H9 (cell line): ENCODE data around the gene DUSP7. TPM values are rescaled to one million over a fixed set of nuclear protein-coding genes. Genes with fewer than 3 reads are reported as not detected.

ENCODE experiments used
- DNase-seq: peaks from one replicate; pipeline ENCODE4 v3.0.0-alpha.2; 2017
- H2AFZ ChIP-seq: one replicate; pipeline ENCODE4 v1.6.1; 2013; ENCODE audit warnings: mild to moderate bottlenecking, low read length, control low read depth, moderate library complexity
- H2AK5ac ChIP-seq: 2 replicates; pipeline ENCODE4 v1.6.1; 2013; ENCODE audit warnings: low read length, control low read depth, mixed read lengths; ENCODE audit not compliant: insufficient read length
- H2BK120ac ChIP-seq: one replicate; pipeline ENCODE4 v1.6.1; 2013; ENCODE audit warnings: low read depth, mild to moderate bottlenecking, low read length, control low read depth, inconsistent platforms; ENCODE audit not compliant: poor library complexity, severe bottlenecking
- H2BK12ac ChIP-seq: 2 replicates; pipeline ENCODE4 v1.6.1; 2013; ENCODE audit warnings: low read length, control low read depth, mixed read lengths, low read depth; ENCODE audit not compliant: insufficient read length
- H2BK15ac ChIP-seq: 2 replicates; pipeline ENCODE4 v1.6.1; 2013; ENCODE audit warnings: low read depth, low read length, control low read depth
- H2BK20ac ChIP-seq: one replicate; pipeline ENCODE4 v1.6.1; 2013; ENCODE audit warnings: low read depth, mild to moderate bottlenecking, low read length, control low read depth, inconsistent platforms; ENCODE audit not compliant: poor library complexity, severe bottlenecking
- H2BK5ac ChIP-seq: 2 replicates; pipeline ENCODE4 v1.6.1; 2013; ENCODE audit warnings: low read length, control low read depth, mixed read lengths; ENCODE audit not compliant: insufficient read length
- H3K14ac ChIP-seq: 2 replicates; pipeline ENCODE4 v1.6.1; 2013; ENCODE audit warnings: low read length, control low read depth; ENCODE audit not compliant: insufficient read depth
- H3K18ac ChIP-seq: 2 replicates; pipeline ENCODE4 v1.6.1; 2013; ENCODE audit warnings: low read depth, mild to moderate bottlenecking, mixed read lengths, low read length, control low read depth; ENCODE audit not compliant: insufficient read length
- H3K23ac ChIP-seq: 2 replicates; pipeline ENCODE4 v1.6.1; 2013; ENCODE audit warnings: low read length, control low read depth, mixed read lengths, low read depth; ENCODE audit not compliant: insufficient read length
- H3K23me2 ChIP-seq: 2 replicates; pipeline ENCODE4 v1.6.1; 2013; ENCODE audit warnings: low read depth, mild to moderate bottlenecking, mixed read lengths, low read length, control low read depth; ENCODE audit not compliant: insufficient read length, poor library complexity, severe bottlenecking
- H3K27ac ChIP-seq: 2 replicates; pipeline ENCODE4 v1.5.1; 2013; ENCODE audit warnings: low read length, control low read depth, mixed read lengths, low read depth; ENCODE audit not compliant: insufficient read length
- H3K27me3 ChIP-seq: 2 replicates; pipeline ENCODE4 v1.6.1; 2013; ENCODE audit warnings: low read length, control low read depth, inconsistent platforms; ENCODE audit not compliant: insufficient read depth
- H3K4ac ChIP-seq: 2 replicates; pipeline ENCODE4 v1.6.1; 2013; ENCODE audit warnings: low read depth, mild to moderate bottlenecking, control low read depth, inconsistent platforms, low read length, moderate library complexity
- H3K4me1 ChIP-seq: 2 replicates; pipeline ENCODE4 v1.6.1; 2013; ENCODE audit warnings: low read length, control low read depth, inconsistent platforms; ENCODE audit not compliant: insufficient read depth
- H3K4me2 ChIP-seq: 2 replicates; pipeline ENCODE4 v1.6.1; 2013; ENCODE audit warnings: low read length, control low read depth, mixed read lengths; ENCODE audit not compliant: insufficient read length, insufficient read depth
- H3K56ac ChIP-seq: 2 replicates; pipeline ENCODE4 v1.6.1; 2013; ENCODE audit warnings: low read depth, mild to moderate bottlenecking, mixed read lengths, low read length, control low read depth; ENCODE audit not compliant: insufficient read length
- H3K79me1 ChIP-seq: 2 replicates; pipeline ENCODE4 v1.6.1; 2013; ENCODE audit warnings: low read depth, mild to moderate bottlenecking, moderate library complexity, low read length, control low read depth, inconsistent platforms; ENCODE audit not compliant: insufficient read depth, poor library complexity, severe bottlenecking
- H3K79me2 ChIP-seq: 2 replicates; pipeline ENCODE4 v1.6.1; 2013; ENCODE audit warnings: low read length, control low read depth, inconsistent platforms; ENCODE audit not compliant: insufficient read depth
- H3K9ac ChIP-seq: 2 replicates; pipeline ENCODE4 v1.6.1; 2013; ENCODE audit warnings: low read length, control low read depth, mixed read lengths; ENCODE audit not compliant: insufficient read length; ENCODE audit errors: extremely low read depth
- H3K9me3 ChIP-seq: one replicate; pipeline ENCODE4 v1.6.1; 2013; ENCODE audit warnings: low read depth, low read length, inconsistent platforms; ENCODE audit not compliant: control insufficient read depth
- H3T11ph ChIP-seq: one replicate; pipeline ENCODE4 v1.6.1; 2013; ENCODE audit warnings: mild to moderate bottlenecking, low read length, control low read depth, inconsistent platforms
- H4K20me1 ChIP-seq: one replicate; pipeline ENCODE4 v1.6.1; 2013; ENCODE audit not compliant: control insufficient read depth, insufficient read length, insufficient read depth
- H4K5ac ChIP-seq: 2 replicates; pipeline ENCODE4 v1.6.1; 2013; ENCODE audit warnings: low read depth, mild to moderate bottlenecking, mixed read lengths, low read length, control low read depth; ENCODE audit not compliant: insufficient read length
- H4K8ac ChIP-seq: replicated peaks from 2 replicates; pipeline ENCODE4 v1.6.1; 2013; ENCODE audit warnings: low read length, control low read depth, mixed read lengths, low read depth; ENCODE audit not compliant: insufficient read length
- H4K91ac ChIP-seq: 2 replicates; pipeline ENCODE4 v1.6.1; 2013; ENCODE audit warnings: low read depth, mild to moderate bottlenecking, moderate library complexity, mixed read lengths, low read length, control low read depth; ENCODE audit not compliant: insufficient read length
- H3K27ac Mint-ChIP-seq, 3 experiments: 2 replicates in 2 of 3; 3 replicates in 1 of 3; pipeline ENCODE4 v1.8.0; 2020 to 2021; ENCODE audit warnings: mixed read lengths in 3 of 3, mild to moderate bottlenecking in 1 of 3, moderate library complexity in 1 of 3
- H3K27me3 Mint-ChIP-seq: 2 replicates; pipeline ENCODE4 v1.8.0; 2021; ENCODE audit warnings: low read depth, mild to moderate bottlenecking, moderate library complexity, mixed read lengths
- H3K36me3 Mint-ChIP-seq, 3 experiments: 2 replicates in 2 of 3; 3 replicates in 1 of 3; pipeline ENCODE4 v1.8.0; 2020 to 2021; ENCODE audit warnings: low read depth in 3 of 3, mixed read lengths in 3 of 3; ENCODE audit not compliant: insufficient read depth in 1 of 3
- H3K4me1 Mint-ChIP-seq, 2 experiments: 2 replicates each; pipeline ENCODE4 v1.8.0; 2020; ENCODE audit warnings: mixed read lengths in 2 of 2
- H3K4me3 Mint-ChIP-seq, 2 experiments: 2 replicates in 1 of 2; 3 replicates in 1 of 2; pipeline ENCODE4 v1.8.0; 2020 to 2021; ENCODE audit warnings: mild to moderate bottlenecking in 2 of 2, mixed read lengths in 2 of 2, moderate library complexity in 1 of 2
- H3K9me3 Mint-ChIP-seq, 2 experiments: 2 replicates in 1 of 2; 3 replicates in 1 of 2; pipeline ENCODE4 v1.8.0; 2020; ENCODE audit warnings: mild to moderate bottlenecking in 2 of 2, mixed read lengths in 2 of 2, moderate library complexity in 1 of 2
- WGBS: extraction: QIAGEN DNeasy Blood & Tissue Kit; methylation state at CpG from one replicate; pipeline ENCODE4 v1.1.7; 2013; ENCODE audit warnings: missing lambda C conversion rate, low lambda C conversion rate, mixed read lengths; ENCODE audit not compliant: insufficient read length; ENCODE audit errors: extremely low coverage; 5-methylcytosine and 5-hydroxymethylcytosine counted together
- total RNA-seq: library from RNA; stranded (reverse); gene quantifications from 2 replicates; pipeline ENCODE4 v1.2.1, GENCODE V29; 2021
- TF ChIP-seq, protein P1 (sequence below): fragments of 200-600 bp; sonication (generic); conservative IDR thresholded peaks from 3 replicates; pipeline ENCODE4 v1.8.0; 2021; ENCODE audit warnings: antibody characterized with exemption, mild to moderate bottlenecking

DUSP7 gene
- total RNA-seq, 1 experiment from 2014 or later, result 24.0 TPM

DNA sequence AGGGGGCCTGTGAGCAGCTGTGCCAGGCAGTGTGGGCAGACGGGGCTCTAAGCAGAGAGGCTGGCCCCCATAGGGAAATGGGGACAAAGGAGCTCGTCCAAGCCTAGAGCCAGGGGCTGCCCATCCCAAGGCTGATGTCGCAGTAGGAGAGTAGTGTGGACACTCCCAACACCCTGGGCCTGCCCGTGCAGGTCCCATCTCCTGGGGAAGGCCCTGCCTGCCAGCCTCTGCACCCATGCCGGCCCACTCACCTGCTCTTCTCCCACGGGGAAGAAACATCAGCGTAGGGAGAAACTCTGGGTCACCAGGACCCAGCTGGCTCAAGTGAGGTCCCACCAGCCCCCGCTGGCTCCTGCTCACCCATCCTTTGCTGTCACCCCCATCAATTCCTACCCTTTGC, 10.7 kb upstream of the DUSP7 start:
- Histone ChIP-seq H3K23me2 (no peaks in the 10 kb centered on the region), H3T11ph (no peak overlapping the region), H2BK12ac (no peak overlapping the region), H4K20me1 (no peaks in the 10 kb centered on the region), H2BK120ac (no peak overlapping the region), H4K5ac (no peak overlapping the region), H3K27ac (no peak overlapping the region), H3K4me2 (no peak overlapping the region), H2AFZ (no peak overlapping the region), H3K18ac (no peak overlapping the region), H3K9me3 (no peaks in the 10 kb centered on the region), H3K4ac (no peak overlapping the region), H3K79me2 (no peaks in the 10 kb centered on the region), H4K91ac (no peak overlapping the region), H2BK15ac (no peak overlapping the region), H3K9ac (no peak overlapping the region), H3K79me1 (no peaks in the 10 kb centered on the region), H2BK20ac (no peak overlapping the region), H3K27me3 (no peaks in the 10 kb centered on the region), H2BK5ac (no peak overlapping the region), H2AK5ac (no peak overlapping the region), H3K4me1 (no peaks in the 10 kb centered on the region), H4K8ac (no peak overlapping the region), H3K14ac (no peak overlapping the region), H3K23ac (no peak overlapping the region), H3K56ac (no peak overlapping the region)
- no CpG with 5 or more reads among the region's 8 CpGs for WGBS
- Mint-ChIP-seq H3K27ac (peak overlapping the region in 1 of 3 experiments; percentile 74; a peak in 1 of 7 replicates), H3K27me3 (peaks cover 20% of the 10 kb centered on the region), H3K4me1 (peaks cover 2 to 5% of the 10 kb centered on the region in 2 experiments; a peak in 1 of 4 replicates), H3K36me3 (no peaks in the 10 kb centered on the region), H3K4me3 (no peak overlapping the region), H3K9me3 (no peaks in the 10 kb centered on the region)
- TF ChIP-seq, protein P1, sequence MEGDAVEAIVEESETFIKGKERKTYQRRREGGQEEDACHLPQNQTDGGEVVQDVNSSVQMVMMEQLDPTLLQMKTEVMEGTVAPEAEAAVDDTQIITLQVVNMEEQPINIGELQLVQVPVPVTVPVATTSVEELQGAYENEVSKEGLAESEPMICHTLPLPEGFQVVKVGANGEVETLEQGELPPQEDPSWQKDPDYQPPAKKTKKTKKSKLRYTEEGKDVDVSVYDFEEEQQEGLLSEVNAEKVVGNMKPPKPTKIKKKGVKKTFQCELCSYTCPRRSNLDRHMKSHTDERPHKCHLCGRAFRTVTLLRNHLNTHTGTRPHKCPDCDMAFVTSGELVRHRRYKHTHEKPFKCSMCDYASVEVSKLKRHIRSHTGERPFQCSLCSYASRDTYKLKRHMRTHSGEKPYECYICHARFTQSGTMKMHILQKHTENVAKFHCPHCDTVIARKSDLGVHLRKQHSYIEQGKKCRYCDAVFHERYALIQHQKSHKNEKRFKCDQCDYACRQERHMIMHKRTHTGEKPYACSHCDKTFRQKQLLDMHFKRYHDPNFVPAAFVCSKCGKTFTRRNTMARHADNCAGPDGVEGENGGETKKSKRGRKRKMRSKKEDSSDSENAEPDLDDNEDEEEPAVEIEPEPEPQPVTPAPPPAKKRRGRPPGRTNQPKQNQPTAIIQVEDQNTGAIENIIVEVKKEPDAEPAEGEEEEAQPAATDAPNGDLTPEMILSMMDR, result no peak
- no peak for DNase-seq
